Ovary (tissue), 10 donors: ENCODE data around the gene GRID1. TPM values are rescaled to one million over a fixed set of nuclear protein-coding genes. Genes with fewer than 3 reads are reported as not detected.

ENCODE experiments used
- DNase-seq, 5 donors: peaks; one replicate each; pipeline ENCODE4 v3.0.0-alpha.2; 2019 to 2020
- H3K27ac ChIP-seq, 2 donors: fragments of 200-600 bp; one replicate each; pipeline versions ENCODE4 v1.5.1 to v1.8.0; 2019 to 2022
- H3K27me3 ChIP-seq: fragments of 200-600 bp; one replicate; pipeline ENCODE4 v1.8.0; 2022
- H3K36me3 ChIP-seq: fragments of 200-600 bp; sonication (generic); one replicate; pipeline ENCODE4 v1.5.1; 2019
- H3K4me1 ChIP-seq: one replicate; pipeline ENCODE4 v1.8.1; 2013; ENCODE audit warnings: mild to moderate bottlenecking, moderate library complexity; ENCODE audit not compliant: insufficient read depth
- H3K4me3 ChIP-seq: fragments of 200-600 bp; sonication (generic); one replicate; pipeline ENCODE4 v1.5.1; 2017
- H3K9me3 ChIP-seq, 2 donors: fragments of 200-600 bp in 1 of 2; sonication (generic) in 1 of 2; one replicate each; pipeline versions ENCODE4 v1.5.1 to v1.8.1; 2013 to 2019; ENCODE audit warnings: mild to moderate bottlenecking in 1 of 2, moderate library complexity in 1 of 2
- EP300 ChIP-seq: sonication (generic); formaldehyde crosslinking; IDR thresholded peaks from one replicate; pipeline ENCODE4 v1.6.1; 2017; ENCODE audit warnings: antibody characterized with exemption
- POLR2A ChIP-seq: fragments of 450-650 bp; IDR thresholded peaks from one replicate; pipeline ENCODE4 v1.6.1; 2017; ENCODE audit warnings: antibody characterized with exemption, mild to moderate bottlenecking, moderate library complexity
- WGBS, 3 donors: extraction: QIAGEN DNeasy Blood & Tissue Kit in 1 of 3; methylation state at CpG; one replicate each; pipeline versions ENCODE4 v1.1.5 to v1.1.7; 2013 to 2017; 5-methylcytosine and 5-hydroxymethylcytosine counted together
- intact Hi-C, 4 donors: fragments of 100-400 bp; cut with DNase I; formaldehyde crosslinking; loops; one replicate each; pipeline versions ENCODE4 v1.11.0 to v1.15.1; 2022 to 2023
- long read RNA-seq, 3 donors: library from polyadenylated mRNA in 2 of 3; unstranded in 2 of 3; transcript quantifications; one replicate each; pipeline ENCODE4 v2.0.0 and lab custom pipeline, GENCODE V29; 2021 to 2026
- polyA plus RNA-seq, 2 donors: library from polyadenylated mRNA; stranded (reverse); fragments of 200-250 nt in 1 of 2; fragments of 350-450 nt in 1 of 2; fragmentation: Illumina TruSeq in 1 of 2; extraction: RNeasy Lipid Tissue Mini Kit (QIAGEN cat#74804) in 1 of 2; gene quantifications; one replicate each; pipeline ENCODE4 v1.2.3, GENCODE V29; 2013 to 2014
- total RNA-seq, 7 donors: library from RNA; depleted of rRNA in 2 of 7; stranded (reverse); fragments of >200 nt in 2 of 7; fragmentation: NEBNext Ultra II Directional in 3 of 7; extraction: Animal tissue kit (Norgen Biotek cat#: 25700) in 3 of 7; gene quantifications; one replicate each; pipeline versions ENCODE4 v1.1.0 to v1.2.4, GENCODE V29; 2016 to 2023
- TF ChIP-seq, protein P1 (sequence below), 3 donors: fragments of 450-650 bp in 2 of 3; fragments of 200-600 bp in 1 of 3; IDR thresholded peaks; one replicate each; pipeline versions ENCODE4 v1.5.1 to v1.8.0; 2016 to 2022; ENCODE audit warnings: antibody characterized with exemption in 3 of 3, mild to moderate bottlenecking in 1 of 3
- donor health status: DM: no; HTN: no; CAD: no; lungs with moderate emphysema.
- donor health status: DM: no; HTN: no; CAD: no.
- donor health status: Bipolar disorder and iron deficiency.
- donor health status: DM: yes; HTN: yes; CAD: no.
- donor health status: DM: no; HTN: no; CAD: no.
- donor health status: DM: yes; HTN: yes; CAD: no.

Gene GRID1
- total RNA-seq, result 1 to 10 TPM in 6 of 7 donors, under 1 TPM in 1; 0.99 to 6.2 (median 1.8) TPM
- 1 to 10 TPM in 1 of 2 donors, under 1 TPM in 1; 0.57 to 2.7 TPM for polyA plus RNA-seq
- long read RNA-seq, donor 1, partial matches to known transcripts, result 1 of 2 reads
- long read RNA-seq, donor 1, other reads (novel, unspliced or antisense), result 1 of 2 reads
- long read RNA-seq, donor 2, result 0 reads
- long read RNA-seq, donor 3, partial matches to known transcripts, result 0 of 1 reads
- long read RNA-seq, donor 3, other reads (novel, unspliced or antisense), result 1 of 1 reads

DNA sequence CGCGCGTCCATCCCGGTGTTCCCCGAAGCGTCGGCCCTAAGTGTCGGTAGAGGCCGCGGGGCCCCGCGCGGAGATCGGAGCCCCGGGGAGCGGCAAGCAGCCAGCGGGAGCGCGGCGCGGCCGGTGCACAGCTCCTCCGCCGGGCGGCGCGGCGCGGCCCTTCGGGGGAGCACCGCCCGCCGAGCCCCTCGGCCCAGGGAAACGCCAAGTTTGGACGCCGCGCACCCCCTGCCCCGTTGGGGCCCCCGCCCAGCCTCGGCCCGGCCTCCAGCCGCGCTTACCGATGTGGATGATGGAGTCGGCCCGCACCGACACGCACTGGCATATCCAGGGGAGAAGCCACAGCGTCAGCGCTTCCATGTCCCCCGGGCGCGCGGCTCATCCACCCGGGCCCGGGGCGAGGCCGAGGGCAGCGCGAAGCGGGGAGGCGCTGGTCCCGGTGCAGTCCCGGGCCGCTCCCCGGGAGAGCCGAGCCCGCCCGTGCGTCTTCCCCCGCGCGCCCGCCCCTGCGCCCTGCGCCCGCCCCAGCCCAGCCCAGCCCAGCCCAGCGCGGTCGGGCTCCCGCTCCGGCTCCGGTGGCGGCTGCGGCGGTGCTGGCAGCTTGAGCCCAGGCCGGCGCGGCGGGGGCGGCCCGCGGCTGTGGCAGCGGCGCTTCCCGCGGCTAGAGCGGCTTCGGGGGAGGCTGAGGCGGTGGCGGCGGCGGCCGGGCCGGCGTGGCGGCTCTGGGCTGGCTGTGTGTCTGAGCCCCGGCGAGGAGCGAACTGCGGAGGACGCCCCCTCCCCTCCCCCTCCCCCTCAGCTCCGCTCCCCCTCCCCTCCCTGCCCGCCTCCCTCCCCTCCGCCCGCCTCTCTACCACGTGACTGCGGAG, at the start of gene GRID1:
GRID1 (minus strand) TSS at position 763 of the 869 bp plus-strand sequence.
- Histone ChIP-seq H3K27me3 (no peaks in the 10 kb centered on the region), H3K4me1 (peaks cover 2% of the 10 kb centered on the region), H3K9me3 (no peaks in the 10 kb centered on the region), H3K27ac (no peak within 1 kb of the TSS), H3K36me3 (no peaks in the 10 kb centered on the region), H3K4me3 (peak within 1 kb of the TSS; percentile 47)
- peak in 3 of 5 donors; percentile 38 to 43 (median 41) for DNase-seq
- intact Hi-C loops, result loop anchor here in 1 of 4 donors (10.0 kb wide), 1 partner anchor 1821 kb away; no protein-coding TSS in a partner anchor
- WGBS, 3 donors, result 0 to 1% (median 1%) methylated on average over 54 to 111 of the region's 119 CpGs
- TF ChIP-seq, protein P1, sequence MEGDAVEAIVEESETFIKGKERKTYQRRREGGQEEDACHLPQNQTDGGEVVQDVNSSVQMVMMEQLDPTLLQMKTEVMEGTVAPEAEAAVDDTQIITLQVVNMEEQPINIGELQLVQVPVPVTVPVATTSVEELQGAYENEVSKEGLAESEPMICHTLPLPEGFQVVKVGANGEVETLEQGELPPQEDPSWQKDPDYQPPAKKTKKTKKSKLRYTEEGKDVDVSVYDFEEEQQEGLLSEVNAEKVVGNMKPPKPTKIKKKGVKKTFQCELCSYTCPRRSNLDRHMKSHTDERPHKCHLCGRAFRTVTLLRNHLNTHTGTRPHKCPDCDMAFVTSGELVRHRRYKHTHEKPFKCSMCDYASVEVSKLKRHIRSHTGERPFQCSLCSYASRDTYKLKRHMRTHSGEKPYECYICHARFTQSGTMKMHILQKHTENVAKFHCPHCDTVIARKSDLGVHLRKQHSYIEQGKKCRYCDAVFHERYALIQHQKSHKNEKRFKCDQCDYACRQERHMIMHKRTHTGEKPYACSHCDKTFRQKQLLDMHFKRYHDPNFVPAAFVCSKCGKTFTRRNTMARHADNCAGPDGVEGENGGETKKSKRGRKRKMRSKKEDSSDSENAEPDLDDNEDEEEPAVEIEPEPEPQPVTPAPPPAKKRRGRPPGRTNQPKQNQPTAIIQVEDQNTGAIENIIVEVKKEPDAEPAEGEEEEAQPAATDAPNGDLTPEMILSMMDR (IDR thresholded peaks at IDR 0.05), result no peak
- no peak for TF ChIP-seq POLR2A
- TF ChIP-seq EP300, result no peak

DNA sequence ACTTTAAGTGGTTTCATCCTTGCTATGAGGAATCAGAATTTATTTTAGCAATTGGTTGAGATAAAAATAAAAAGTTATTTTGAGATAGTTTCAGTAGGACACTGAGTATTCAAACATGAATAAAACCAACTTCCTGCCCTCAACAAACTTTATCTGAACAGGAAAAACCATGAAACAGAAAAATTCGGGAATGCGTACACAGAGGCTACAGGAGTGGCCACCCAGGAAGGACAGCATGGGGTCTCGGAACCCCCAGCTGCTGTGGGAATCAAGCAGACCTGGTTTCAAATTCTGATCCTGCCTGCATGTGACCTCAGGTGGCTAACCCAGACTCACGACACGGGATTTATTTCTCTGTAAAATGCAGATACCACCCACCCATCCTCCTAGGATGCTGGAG, 49.0 kb upstream of the GRID1 start:
- intact Hi-C loops, result no loop called here
- 28 to 47% (median 30%) methylated on average over 5 of the region's 5 CpGs for WGBS, 3 donors
- Histone ChIP-seq H3K4me1 (no peaks in the 10 kb centered on the region), H3K36me3 (no peaks in the 10 kb centered on the region), H3K27me3 (no peaks in the 10 kb centered on the region), H3K4me3 (no peak overlapping the region), H3K27ac (no peak overlapping the region), H3K9me3 (no peaks in the 10 kb centered on the region)
- no peak for DNase-seq
- TF ChIP-seq EP300 (no peak), POLR2A (no peak)
- TF ChIP-seq, protein P1 (IDR thresholded peaks at IDR 0.05), result no peak

DNA sequence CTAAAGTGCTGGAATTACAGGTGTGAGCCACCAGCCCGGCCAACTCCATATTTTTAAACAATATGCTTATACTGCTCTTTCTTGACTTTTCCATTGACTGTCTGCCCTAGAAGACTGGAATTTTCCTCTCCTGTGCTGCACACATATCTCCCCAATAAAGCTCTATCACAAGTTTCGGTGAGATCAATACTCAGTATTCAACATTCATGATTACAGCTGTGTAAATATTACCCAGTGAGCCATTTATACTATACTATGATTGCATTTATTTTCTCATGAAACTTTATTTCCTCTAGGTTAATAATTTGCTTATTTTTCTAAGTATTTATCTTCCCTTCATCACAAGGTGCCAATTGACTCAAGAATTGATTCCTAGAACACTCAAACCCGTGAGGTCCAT, 48.5 kb upstream of the GRID1 start:
- H3K9me3 ChIP-seq, result no peaks in the 10 kb centered on the region
- H3K4me3 ChIP-seq, result no peak overlapping the region
- no peaks in the 10 kb centered on the region for H3K36me3 ChIP-seq
- H3K4me1 ChIP-seq, result no peaks in the 10 kb centered on the region
- TF ChIP-seq EP300, result no peak
- 68 to 89% (median 87%) methylated on average over 3 of the region's 3 CpGs for WGBS, 3 donors
- no peak overlapping the region for H3K27ac ChIP-seq
- DNase-seq, result no peak
- intact Hi-C loops, result no loop called here
- H3K27me3 ChIP-seq, result no peaks in the 10 kb centered on the region

DNA sequence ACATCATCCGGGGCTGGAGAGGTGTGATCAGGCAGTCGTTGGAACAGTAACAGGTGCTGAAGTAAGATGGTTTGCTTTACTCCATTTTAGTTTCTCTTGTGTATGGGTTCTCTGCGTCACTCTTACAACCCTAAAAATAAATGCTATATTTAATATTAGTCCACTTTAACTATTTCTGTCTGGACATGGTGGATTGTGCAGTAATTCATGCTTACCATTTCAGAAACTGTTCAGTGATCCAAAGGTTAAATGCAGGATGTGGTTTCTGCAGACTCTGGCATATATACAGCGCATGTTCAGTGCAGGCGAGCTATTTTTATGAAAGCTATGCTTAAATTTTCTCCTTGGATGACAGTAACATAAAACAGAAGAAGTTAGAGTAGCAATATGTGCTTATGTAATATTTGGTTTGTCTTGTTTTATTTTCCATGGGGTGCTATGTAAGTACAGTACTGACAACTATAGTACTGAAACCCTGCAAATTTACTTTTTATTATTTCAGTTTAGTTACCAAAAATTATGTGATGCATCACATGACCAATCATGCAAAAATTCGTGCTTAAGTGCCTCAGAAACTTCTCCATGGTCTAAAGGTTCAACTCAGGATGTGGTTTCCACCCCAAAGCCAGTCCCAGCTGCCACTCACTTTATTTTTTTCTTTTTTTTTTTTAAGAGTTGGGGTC, 46.6 kb upstream of the GRID1 start:
- Histone ChIP-seq H3K4me3 (no peak overlapping the region), H3K27me3 (no peaks in the 10 kb centered on the region), H3K4me1 (no peaks in the 10 kb centered on the region), H3K9me3 (no peaks in the 10 kb centered on the region), H3K36me3 (no peaks in the 10 kb centered on the region), H3K27ac (no peak overlapping the region)
- TF ChIP-seq, protein P1 (IDR thresholded peaks at IDR 0.05), result no peak
- TF ChIP-seq EP300 (no peak), POLR2A (no peak)
- intact Hi-C loops, result no loop called here
- 33 to 34% (median 34%) methylated on average over 6 of the region's 6 CpGs for WGBS, 3 donors
- no peak for DNase-seq
